NCI-H345 (cell line): ENCODE results near the gene OPA3.

Source experiments
- DNase-seq: peaks from one replicate; lab custom pipeline; 2025; lab: John Stamatoyannopoulos, UW

The OPA3 gene

GRCh38 chr19:45503909-45504308, 80.7 kb downstream of the OPA3 start:
- DNase-seq = no peak

GRCh38 chr19:45502111-45502510, 82.5 kb downstream of the OPA3 start:
- no peak for DNase-seq

- no peak for DNase-seq
These were observed 82.9 kb downstream of the OPA3 start for GRCh38 chr19:45501730-45502014.

- DNase-seq = no peak
These were observed 83.5 kb downstream of the OPA3 start for GRCh38 chr19:45500918-45501729.

- DNase-seq = peak; percentile 57
These were observed 85.1 kb downstream of the OPA3 start for GRCh38 chr19:45499196-45500180.

- peak; percentile 15 for DNase-seq
These were observed 86.0 kb downstream of the OPA3 start, which contains the start of gene PPM1N for GRCh38 chr19:45498411-45499195. Gene PPM1N (plus strand): TSS chr19:45498443. CDS start chr19:45498473, 30 bp downstream.

- no peak for DNase-seq
These were observed 86.8 kb downstream of the OPA3 start for GRCh38 chr19:45497791-45498190.

GRCh38 chr19:45496349-45496953, 88.2 kb downstream of the OPA3 start:
- DNase-seq = no peak

GRCh38 chr19:45495178-45495577, 89.4 kb downstream of the OPA3 start:
- no peak for DNase-seq

GRCh38 chr19:45494261-45494916, 90.2 kb downstream of the OPA3 start:
- DNase-seq = no peak

- no peak for DNase-seq
These were observed 91.8 kb downstream of the OPA3 start for GRCh38 chr19:45492627-45493470.

GRCh38 chr19:45492137-45492626, 92.4 kb downstream of the OPA3 start:
- DNase-seq = no peak

- no peak for DNase-seq
These were observed 95.3 kb downstream of the OPA3 start for GRCh38 chr19:45489216-45489855.

- no peak for DNase-seq
These were observed 95.9 kb downstream of the OPA3 start for GRCh38 chr19:45488708-45489107.

GRCh38 chr19:45485305-45486077, 99.1 kb downstream of the OPA3 start:
- DNase-seq = peak; percentile 95

- DNase-seq = no peak
These were observed 100.2 kb downstream of the OPA3 start for GRCh38 chr19:45484273-45484945.

- no peak for DNase-seq
These were observed 101.6 kb downstream of the OPA3 start for GRCh38 chr19:45483033-45483432.
